ENCODE data around the gene FUCA2. TPM values are rescaled to one million over a fixed set of nuclear protein-coding genes. Genes with fewer than 3 reads are reported as not detected.
"Not testable (repeated sequence)": the region's sequence is repeated elsewhere in the genome, so short reads cannot be mapped to it uniquely, and the experiment has no call there.

Gene FUCA2
- polyA plus RNA-seq, 3 donors, result 58.7 to 73.1 (median 68.8) TPM

GRCh38 chr6:143449082-143449713, 62.3 kb downstream of the FUCA2 start:
- no peak for DNase-seq (ENCODE audit: low read depth in 3 of 3, low spot score in 2 of 3)

GRCh38 chr6:143447865-143448264, 63.7 kb downstream of the FUCA2 start:
- not testable (repeated sequence) for DNase-seq (ENCODE audit: low read depth in 3 of 3, low spot score in 2 of 3)

Other genes starting within 250 kb of the FUCA2 start
- gene ADAT2, start 61.0 kb downstream of the FUCA2 start, polyA plus RNA-seq (ENCODE audit: insufficient read length in 3 of 3), result 10 to 100 TPM in 2 of 3 donors, 1 to 10 TPM in 1; 9.3 to 11.7 (median 11.2) TPM
- 10 to 100 TPM; 34.2 to 41.4 (median 38.4) TPM for gene PEX3, start 60.9 kb downstream of the FUCA2 start, polyA plus RNA-seq (ENCODE audit: insufficient read length in 3 of 3)
- 10 to 100 TPM; 31.8 to 39.0 (median 34.3) TPM for gene PHACTR2, start 166.2 kb upstream of the FUCA2 start, polyA plus RNA-seq (ENCODE audit: insufficient read length in 3 of 3)

All from right renal cortex interstitium (tissue), 3 donors.